RWPE1 (cell line): ENCODE data around the gene NOS1AP.

Experiments used
- CTCF ChIA-PET: fragments of 350-600 bp; sonication (Branson Sonifier 250); formaldehyde crosslinking; extraction: SDS; loops from one replicate; lab custom pipeline; 2021; lab: Yijun Ruan, JAX
- POLR2A ChIA-PET: fragments of 400-600 bp; formaldehyde crosslinking; extraction: SDS; loops from one replicate; lab custom pipeline; 2020; ENCODE audit warnings: antibody characterized with exemption; ENCODE audit not compliant: low non-redundant PET; lab: Yijun Ruan, JAX
- DNase-seq: peaks from one replicate; pipeline ENCODE4 v3.0.0; 2012; ENCODE audit warnings: low spot score
- H3K27ac ChIP-seq: fragments of 450-650 bp; 2 replicates; pipeline ENCODE4 v1.5.1; 2017
- TF ChIP-seq, protein P1 (sequence below): fragments of 450-650 bp; conservative IDR thresholded peaks from 2 replicates; pipeline ENCODE4 v1.5.1; 2017; ENCODE audit warnings: low read depth, mild to moderate bottlenecking

The NOS1AP gene

DNA sequence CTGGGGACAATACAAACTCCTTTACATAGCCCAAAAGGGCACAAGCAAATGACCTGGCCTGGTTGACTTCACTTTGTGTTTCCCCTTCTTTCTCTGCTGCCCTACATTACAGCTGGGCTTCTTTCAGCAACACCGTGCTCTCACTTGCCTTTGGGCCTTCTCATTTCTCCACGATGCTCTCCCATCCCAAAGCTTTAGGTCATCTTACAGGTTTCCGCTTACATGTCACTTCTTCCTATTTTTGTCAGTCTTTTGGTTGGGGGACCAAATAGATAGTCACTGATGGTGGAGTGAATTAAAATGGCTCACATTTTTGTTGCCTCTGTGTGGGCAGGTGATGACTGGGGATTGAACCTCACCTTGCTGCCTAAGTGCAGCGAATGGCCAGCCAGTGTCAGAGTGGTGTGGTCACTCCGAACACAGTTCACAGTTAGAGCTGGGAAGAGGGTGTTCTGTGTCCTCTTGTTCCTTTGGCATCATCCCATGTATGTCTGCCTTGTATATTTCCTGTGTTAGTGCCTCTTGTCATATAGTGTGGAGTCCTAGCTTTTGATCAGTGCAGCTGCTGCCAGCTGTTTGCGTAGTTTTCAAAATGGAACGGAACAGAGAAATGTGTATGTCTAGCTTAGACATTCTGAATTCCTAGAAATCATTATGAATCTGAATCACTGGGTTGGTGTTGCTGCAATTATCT lies 134.8 kb downstream of the NOS1AP start:
- H3K27ac ChIP-seq = no peak overlapping the region
- POLR2A ChIA-PET = no interaction called here
- DNase-seq = no peak
- TF ChIP-seq, protein P1, sequence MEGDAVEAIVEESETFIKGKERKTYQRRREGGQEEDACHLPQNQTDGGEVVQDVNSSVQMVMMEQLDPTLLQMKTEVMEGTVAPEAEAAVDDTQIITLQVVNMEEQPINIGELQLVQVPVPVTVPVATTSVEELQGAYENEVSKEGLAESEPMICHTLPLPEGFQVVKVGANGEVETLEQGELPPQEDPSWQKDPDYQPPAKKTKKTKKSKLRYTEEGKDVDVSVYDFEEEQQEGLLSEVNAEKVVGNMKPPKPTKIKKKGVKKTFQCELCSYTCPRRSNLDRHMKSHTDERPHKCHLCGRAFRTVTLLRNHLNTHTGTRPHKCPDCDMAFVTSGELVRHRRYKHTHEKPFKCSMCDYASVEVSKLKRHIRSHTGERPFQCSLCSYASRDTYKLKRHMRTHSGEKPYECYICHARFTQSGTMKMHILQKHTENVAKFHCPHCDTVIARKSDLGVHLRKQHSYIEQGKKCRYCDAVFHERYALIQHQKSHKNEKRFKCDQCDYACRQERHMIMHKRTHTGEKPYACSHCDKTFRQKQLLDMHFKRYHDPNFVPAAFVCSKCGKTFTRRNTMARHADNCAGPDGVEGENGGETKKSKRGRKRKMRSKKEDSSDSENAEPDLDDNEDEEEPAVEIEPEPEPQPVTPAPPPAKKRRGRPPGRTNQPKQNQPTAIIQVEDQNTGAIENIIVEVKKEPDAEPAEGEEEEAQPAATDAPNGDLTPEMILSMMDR = no peak
- CTCF ChIA-PET = interaction anchor here (0.6 kb wide), 1 partner anchor 149 kb away, joined by 3 read pairs; no protein-coding TSS in a partner anchor

DNA sequence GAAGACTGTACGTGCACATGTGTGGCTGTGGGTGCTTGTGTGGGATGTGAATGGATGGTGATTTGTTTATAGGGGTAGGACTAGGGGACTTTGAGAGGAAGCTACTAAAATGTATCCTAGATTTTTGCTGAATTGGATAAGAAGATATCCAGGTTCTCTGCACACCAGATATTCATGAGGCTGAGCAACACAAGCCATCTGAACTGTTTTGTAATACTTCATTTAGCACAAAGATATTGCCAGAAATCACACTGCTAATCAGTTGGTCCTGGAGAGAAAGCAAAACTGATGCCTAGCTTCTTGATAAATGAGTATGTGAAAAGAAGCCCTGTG lies 135.3 kb downstream of the NOS1AP start:
- H3K27ac ChIP-seq = no peak overlapping the region
- DNase-seq = no peak
- POLR2A ChIA-PET = no interaction called here
- TF ChIP-seq, protein P1 = no peak
- CTCF ChIA-PET = interaction anchor here (0.6 kb wide), 1 partner anchor 149 kb away, joined by 3 read pairs; no protein-coding TSS in a partner anchor

DNA sequence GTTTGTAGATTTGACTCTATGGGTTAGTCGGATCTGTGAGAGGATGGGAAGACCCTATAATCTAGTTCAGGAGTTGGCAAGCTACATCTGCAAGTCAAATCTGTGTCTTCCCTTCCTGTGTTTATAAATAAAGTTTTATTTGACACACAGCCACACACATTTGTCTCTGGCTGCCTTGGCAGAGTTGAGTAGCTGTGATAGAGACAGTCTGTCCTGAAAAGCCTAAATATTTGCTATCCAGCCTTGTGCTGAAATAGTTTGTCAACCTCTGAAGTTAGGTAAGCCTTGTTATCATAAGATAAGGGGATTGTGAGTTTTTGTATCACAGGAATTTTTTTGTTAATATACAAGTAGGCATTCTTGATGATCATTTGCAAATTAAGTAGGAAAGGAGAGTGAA lies 136.8 kb downstream of the NOS1AP start:
- no peak overlapping the region for H3K27ac ChIP-seq
- ChIA-PET CTCF (no interaction called here), POLR2A (no interaction called here)

DNA sequence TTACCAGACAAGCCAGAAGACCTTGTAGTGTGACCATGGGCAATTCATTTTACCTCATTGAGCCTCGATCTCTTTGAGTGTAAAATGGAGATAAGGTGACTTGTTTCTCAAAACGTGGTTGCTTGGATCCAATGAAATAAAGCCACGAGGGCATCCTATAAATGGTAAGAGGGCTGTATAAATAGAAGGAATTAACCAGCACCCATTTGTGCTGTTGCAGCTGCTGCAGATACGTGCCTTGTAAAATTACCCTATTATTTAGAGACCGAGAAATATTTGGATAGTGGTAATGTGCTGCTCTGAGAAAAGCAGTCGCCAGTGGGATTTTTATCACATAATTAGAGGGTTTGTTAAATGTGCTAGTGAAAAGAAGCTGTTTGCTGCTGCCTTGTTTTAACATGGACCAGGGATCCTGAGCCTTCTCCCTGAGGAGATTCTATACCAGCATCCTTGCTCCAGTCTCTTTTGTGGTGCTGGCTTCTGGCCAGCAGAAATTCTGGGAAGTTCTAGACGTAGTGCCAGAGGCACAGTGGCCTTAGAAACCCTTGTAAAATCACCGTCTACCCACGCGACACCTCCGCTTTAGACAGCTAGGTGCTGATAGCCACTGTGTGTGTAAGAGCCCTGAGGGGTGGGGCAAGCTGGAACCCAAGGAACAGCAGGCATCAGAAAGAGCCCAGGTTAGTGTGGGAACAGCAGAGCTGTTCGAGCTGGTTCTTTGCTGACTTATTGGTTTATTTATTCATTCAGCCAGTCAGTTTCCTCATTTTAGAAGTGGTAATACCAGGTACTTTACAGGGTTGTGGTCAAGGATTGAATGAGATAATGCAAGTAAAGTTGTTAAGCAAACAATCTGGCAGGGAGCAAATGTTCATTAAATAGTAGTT lies 137.5 kb downstream of the NOS1AP start:
- TF ChIP-seq, protein P1 = no peak
- no peak for DNase-seq

More for the DNA sequence above, 136.8 kb downstream of the NOS1AP start:
- TF ChIP-seq, protein P1 = no peak
- DNase-seq = no peak

DNA sequence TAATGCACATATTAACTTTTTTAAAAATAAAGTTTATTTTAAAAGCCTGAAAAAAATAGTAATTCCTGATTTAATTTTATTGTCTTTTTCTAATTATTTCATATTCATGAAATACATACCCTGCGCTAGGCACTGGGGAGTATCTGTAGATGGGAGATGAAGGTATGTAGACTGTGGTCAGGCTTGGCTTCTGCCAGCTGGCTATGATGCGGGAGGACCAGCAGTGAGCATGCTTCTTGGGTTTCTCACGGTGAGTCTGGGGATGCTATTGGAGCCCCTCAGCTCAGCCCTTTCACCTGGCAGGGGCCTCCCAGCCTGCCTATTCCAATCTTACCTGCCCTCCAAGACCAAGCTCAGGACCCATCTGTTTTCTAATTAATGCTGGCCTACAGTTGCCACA lies 138.4 kb downstream of the NOS1AP start:
- no peak for DNase-seq
- TF ChIP-seq, protein P1 = no peak
- POLR2A ChIA-PET = no interaction called here
- H3K27ac ChIP-seq = no peak overlapping the region
- CTCF ChIA-PET = no interaction called here

More for the DNA sequence above, 137.5 kb downstream of the NOS1AP start:
- CTCF ChIA-PET = no interaction called here
- POLR2A ChIA-PET = no interaction called here
- no peak overlapping the region for H3K27ac ChIP-seq

DNA sequence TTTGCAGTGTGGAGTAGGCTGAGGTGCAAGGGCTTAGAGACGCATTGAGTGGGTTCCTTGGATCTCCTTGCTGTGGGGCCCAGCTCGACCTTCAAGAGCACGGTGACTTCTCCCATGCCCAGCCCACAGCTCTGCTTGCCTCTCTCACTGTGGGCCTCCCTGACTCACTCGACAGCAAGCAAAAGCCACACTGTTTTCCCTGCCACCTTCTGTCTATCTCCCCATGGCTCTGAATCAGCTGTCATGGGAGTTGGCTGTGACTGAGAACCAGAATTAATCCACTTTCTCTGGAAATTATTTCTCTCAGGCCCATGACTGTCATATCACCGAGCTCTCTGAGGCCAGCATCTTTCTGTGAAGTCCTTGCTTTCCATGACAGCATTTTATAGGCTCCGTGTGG lies 140.7 kb downstream of the NOS1AP start:
- TF ChIP-seq, protein P1 = no peak
- H3K27ac ChIP-seq = no peak overlapping the region
- no peak for DNase-seq
- ChIA-PET POLR2A (no interaction called here), CTCF (no interaction called here)
